Measurements from ENCODE around the gene HOXA10.
A peak's percentile ranks its signal among the peaks of the same experiment; 100 is the strongest.

HOXA10 gene

DNA sequence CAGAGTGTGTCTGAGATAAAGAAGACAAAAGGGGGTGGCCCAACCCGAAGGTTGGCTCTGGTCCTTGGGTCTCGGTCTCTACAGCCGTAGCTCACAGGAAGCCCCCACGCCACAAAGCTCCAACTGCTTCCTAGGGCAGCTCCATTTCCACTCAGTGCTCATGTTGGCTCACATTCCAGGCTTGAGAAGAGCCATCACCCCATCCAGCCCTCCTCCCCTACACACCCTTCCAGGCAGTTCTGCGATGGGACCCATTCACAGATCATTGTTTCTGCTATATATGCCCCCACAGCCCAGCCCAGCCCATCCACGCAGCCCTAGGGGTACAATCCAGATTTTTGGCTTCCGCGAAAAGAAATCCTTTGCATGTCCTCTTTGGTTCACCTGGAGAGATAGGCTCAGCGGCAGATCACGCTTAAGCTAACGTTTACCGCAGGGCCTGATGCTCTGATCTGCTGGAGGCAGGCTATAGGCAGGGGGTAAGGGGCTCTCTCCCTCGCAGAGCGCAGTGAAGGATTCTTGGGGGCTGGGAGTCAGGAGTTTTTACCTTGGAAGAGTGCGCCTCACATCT is 17.1 kb upstream of the HOXA10 start:
- no peak for DNase-seq
- TF ChIP-seq POLR2A (IDR thresholded peaks at IDR 0.05; ENCODE audit: low read length), result no peak
- TF ChIP-seq GATA1 (IDR thresholded peaks at IDR 0.05; ENCODE audit: low read depth, low read length), result no peak

DNA sequence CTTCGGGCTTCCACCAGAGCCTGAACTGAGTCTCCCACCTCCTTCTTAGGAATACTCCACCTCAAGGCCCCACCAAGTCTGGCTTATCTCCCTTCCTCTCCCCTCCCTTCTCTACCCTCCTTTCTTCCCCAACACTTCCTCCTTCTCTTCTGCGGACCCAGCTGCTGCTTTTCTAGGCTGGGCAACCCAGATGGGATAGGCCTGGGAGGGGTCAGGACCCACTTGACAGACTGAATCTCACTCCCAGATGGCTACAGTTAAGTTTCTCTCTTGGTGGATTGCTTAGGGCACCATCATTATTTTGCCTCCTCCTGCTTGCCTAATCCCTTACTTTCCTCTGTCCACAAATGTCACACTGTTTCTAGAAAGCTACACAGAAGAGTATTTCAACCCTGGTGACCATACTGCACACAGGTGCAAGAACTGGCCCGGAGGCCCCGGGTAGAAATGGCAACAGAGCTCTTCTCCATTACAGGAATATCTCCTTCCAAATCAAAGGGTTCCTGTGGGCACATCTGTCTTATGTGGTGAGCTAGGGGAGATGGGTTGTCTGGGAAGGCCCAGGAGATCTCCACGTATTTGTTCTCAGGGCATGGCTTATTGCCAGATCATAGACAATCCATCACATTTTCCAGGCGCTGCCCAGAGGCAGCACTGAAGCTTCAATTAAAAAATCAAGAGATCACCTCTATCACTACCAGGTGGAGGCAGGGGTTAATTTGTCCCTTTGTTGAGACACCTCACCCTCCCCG is 16.1 kb upstream of the HOXA10 start:
- TF ChIP-seq POLR2A (IDR thresholded peaks at IDR 0.05; ENCODE audit: low read length), result no peak
- no peak for TF ChIP-seq GATA1 (IDR thresholded peaks at IDR 0.05; ENCODE audit: low read depth, low read length)
- no peak for DNase-seq

DNA sequence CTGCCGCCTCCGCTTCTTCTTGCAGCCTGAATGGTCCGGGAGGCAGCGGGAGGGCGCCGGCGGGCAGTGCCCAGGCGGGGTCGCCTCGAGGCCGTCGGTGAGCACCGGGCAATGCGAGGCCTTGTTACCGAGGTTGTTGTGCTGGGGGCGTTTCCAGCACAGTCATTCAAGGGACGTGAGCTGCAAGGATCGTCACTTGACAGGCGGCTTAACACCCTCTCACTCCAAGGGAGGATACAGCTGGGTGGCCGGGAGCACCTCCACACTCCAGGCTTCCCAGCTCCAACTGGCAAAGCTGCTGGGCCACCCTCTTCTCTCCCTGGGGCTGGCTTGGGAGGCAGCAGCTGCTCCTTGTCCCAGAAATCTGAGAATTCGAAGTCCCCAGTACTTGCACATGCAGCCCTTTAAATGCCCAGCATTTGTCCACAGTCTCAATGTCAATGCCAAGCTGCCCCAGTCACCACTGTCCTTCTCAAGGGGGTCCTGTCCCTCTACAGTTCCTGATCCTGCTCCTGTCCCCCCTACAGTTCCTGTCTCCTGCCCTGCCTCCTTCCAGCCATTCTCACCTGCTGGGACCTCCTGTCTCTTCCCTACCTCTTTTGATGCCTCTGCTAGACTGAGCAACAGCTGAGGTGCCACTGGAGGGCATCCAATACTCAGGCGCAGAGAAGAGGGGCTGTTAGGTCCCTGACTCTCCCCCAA is 15.3 kb upstream of the HOXA10 start:
- DNase-seq, result no peak
- TF ChIP-seq GATA1 (IDR thresholded peaks at IDR 0.05; ENCODE audit: low read depth, low read length) (no peak), POLR2A (IDR thresholded peaks at IDR 0.05; ENCODE audit: low read length) (no peak)

DNA sequence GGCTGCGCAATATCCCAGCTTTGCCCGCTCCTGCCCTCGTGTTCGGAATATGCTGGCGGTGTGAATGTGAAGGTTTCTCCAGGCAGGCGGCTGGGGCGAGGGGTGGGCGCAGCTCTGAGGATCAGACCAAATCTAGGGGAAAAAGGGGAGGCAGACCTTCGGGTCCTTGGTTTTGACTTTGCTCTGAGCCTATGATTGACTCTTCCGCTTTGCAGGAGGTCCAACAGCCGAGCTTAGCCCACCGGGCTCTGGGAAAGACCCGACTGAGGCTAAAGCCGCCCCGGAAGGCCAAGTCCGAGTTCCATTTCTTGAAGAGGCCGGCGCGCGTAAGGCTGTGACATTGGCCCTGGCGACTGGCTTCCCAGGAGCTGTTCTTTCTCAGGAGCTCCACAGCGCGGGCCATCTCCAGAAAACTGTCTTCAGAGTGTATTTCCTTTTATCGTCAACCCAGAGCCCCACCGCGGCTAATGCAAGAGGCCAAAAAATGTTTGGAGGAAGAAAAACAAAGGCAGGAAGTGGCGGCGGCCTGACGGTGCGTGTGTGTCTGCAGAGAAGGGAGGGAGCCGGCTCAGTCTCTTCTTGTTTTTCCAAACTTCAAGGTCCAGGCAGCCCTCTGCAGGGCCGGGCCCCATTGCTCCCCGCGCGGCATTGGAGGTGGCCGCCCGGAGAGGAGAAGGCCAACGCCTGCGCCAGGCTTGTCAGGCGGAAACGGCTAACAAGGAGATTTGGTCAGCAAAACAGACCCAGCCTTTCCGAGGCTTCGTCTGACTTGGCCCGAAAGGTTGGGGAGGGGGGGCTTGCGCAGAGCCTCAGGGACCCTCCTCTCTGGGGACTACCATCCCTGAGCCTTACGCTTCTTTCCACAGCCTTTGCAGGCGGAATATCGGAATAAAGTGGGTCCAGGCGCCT is 14.5 kb upstream of the HOXA10 start:
- DNase-seq, result no peak
- no peak for TF ChIP-seq GATA1 (IDR thresholded peaks at IDR 0.05; ENCODE audit: low read depth, low read length)
- TF ChIP-seq POLR2A (IDR thresholded peaks at IDR 0.05; ENCODE audit: low read length), result no peak

DNA sequence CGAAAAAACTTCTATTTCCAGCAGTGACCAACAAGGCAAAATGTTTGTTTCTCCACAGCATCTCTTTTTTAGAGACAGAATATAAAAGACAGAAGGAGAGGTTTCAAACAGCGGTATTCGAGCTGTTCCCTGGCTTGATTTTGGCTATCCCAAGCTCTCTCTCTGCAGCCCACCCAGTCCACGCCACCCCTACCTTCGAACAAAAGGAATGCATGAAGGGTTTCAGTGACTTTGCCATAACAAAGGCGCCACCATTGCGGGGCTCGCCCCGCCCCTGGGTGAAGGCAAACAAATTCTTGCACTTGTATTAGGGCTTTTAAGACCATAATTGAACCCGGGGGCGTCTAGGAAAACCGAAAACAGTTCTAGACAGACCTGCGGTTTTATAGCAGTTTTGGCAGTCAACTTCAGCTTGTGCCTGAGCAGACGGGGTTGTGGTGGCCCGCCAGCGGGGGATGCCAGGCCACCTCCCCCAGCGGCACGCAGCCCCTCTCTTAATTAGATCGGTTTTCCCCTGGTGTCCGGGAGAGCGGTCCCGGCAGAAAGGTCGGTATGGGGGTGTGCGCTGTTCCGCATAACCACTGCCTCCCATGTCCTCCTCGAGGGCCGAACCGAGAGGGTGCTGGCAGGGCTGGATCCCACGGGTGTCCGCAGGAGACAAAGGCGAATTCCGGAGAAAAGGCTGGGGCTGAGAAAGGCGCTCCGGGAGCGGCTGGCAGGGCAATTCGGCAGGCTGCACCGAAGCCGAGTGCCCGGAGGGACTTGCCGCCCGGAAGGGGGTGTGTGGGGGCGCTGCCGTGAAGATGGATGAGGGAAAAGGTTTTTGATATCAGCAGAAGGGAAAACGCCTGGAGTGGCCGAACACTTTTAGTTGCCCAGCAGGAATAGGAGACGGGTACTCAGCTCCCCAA is 13.6 kb upstream of the HOXA10 start:
- TF ChIP-seq GATA1 (IDR thresholded peaks at IDR 0.05; ENCODE audit: low read depth, low read length) (no peak), POLR2A (IDR thresholded peaks at IDR 0.05; ENCODE audit: low read length) (no peak)
- DNase-seq, result no peak

DNA sequence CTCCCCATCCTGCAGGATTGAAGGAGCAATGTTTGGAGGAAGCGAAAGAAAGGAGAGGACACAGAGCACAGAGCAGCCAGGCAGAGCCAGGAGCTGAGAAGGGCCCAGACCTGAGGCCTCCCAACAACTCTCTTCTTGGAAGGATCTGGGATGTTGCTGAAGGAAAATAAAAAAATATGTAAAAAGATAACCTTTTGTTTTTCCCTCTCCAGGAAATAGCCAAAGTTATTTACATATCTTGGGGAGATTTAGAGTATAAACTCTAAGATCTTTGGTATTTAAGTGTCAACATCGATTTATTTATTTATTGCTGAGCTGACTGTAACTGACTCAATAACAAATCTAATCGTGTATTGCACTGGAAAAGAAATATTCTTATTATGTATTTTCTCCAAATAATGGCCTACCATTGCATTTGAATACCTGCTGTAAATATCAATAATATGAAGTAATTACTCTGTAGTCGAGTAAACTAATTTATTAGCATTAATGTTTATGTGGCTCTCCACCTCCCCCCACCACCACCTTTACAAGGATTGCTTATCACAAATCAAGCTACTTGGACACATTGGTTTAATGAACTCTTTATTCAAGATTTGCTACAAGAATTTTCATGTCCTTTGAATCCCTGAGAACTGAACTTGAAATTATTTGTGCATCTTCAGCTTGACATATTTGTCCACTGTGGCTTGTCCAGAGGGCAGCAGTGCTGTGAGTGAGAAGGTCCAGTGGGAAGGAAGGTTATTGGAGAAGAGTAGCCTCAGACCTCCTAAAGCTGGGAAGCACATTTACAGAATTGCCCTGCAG is 12.8 kb upstream of the HOXA10 start:
- no peak for TF ChIP-seq POLR2A (IDR thresholded peaks at IDR 0.05; ENCODE audit: low read length)
- TF ChIP-seq GATA1 (IDR thresholded peaks at IDR 0.05; ENCODE audit: low read depth, low read length), result no peak

DNA sequence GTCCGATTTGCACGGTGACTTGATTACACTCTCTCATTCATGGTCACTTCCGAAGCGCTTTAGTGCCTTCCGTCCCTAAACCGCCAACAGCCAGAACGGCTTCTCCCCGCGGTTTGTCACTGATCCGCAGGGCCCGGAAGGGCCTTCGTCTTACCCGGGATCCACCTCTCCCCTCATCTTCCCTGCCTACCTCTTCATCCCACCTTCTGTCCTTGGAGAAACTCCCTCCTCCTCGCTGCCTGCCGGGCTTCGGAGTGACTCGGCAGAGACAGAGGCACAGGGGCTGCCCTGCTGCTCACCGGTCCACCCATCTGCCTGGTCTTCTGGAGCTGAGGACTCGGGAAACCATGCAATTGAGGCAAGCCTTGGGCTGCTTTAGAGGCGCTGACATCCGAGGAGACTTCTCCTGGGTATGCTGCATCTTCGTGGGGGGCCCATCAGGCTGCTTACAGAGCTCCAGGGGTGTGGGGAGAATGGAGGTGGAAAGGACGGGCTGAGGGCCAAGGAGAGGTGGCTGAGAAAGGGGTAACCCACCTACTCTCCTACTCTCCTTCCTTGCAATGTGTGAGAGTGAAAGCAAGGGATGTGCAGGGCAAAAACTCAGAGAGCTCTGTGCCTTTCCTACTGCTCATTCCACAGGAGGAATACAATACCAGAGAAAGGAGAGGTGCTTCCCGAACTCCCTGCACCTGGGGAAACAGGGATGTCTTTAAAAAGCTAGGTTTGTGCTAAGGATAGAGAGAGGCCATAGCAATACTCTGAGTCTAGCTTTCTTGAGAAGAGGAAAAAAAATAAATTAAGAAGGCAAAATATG is 11.9 kb upstream of the HOXA10 start:
- no peak for TF ChIP-seq POLR2A (IDR thresholded peaks at IDR 0.05; ENCODE audit: low read length)
- TF ChIP-seq GATA1 (IDR thresholded peaks at IDR 0.05; ENCODE audit: low read depth, low read length), result no peak
- DNase-seq, result no peak

More for the DNA sequence above, 12.8 kb upstream of the HOXA10 start:
- DNase-seq, result no peak

DNA sequence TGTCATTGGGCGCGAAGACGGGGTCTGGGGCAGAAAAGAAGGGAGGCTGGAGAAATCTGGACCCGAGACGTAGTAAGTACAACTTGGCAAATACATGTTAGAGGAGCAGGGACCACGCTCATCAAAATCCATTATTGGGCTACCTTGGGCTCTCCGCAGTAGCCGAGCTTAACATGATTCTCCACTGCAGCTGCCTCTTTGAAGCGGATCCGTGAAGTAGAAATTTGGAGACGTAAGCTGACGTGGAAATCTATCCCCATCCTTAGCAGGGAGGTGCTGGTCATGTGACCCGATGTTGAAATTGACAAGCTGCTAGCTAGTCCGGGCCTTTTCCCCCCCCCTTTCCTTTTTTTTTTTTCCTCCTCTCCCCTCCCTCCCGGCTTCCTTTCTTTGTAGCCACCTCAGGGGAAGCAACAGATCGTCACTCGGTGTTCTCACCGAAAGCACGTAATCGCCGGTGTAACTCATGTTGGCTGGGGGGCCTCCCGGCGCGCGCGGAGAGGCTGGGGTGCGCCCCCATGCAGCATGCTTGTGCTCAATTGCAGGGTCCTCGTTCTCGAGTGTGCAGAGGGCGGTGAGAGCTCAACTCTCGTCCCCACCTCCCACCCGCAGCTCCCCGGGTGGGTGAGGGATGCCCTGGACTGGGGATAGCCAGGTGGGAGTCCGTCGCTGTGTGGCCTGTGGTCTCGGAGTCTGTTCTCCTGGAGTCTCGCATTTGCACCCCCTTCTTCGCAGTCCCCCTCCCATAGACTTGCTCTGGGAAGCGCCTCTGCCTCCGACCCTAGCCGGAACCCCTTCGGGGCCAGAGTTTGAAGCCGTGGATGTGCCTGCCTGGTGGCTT is 11.1 kb upstream of the HOXA10 start, which contains the start of gene HOXA11:
Gene HOXA11, minus strand, starts transcription at position 220 of the 841 bp plus-strand sequence. Its CDS starts 88 bp downstream, at position 132.
- TF ChIP-seq POLR2A (IDR thresholded peaks at IDR 0.05; ENCODE audit: low read length) (no peak), GATA1 (IDR thresholded peaks at IDR 0.05; ENCODE audit: low read depth, low read length) (no peak)
- DNase-seq, result peak in 1 of 2 experiments; percentile 16

DNA sequence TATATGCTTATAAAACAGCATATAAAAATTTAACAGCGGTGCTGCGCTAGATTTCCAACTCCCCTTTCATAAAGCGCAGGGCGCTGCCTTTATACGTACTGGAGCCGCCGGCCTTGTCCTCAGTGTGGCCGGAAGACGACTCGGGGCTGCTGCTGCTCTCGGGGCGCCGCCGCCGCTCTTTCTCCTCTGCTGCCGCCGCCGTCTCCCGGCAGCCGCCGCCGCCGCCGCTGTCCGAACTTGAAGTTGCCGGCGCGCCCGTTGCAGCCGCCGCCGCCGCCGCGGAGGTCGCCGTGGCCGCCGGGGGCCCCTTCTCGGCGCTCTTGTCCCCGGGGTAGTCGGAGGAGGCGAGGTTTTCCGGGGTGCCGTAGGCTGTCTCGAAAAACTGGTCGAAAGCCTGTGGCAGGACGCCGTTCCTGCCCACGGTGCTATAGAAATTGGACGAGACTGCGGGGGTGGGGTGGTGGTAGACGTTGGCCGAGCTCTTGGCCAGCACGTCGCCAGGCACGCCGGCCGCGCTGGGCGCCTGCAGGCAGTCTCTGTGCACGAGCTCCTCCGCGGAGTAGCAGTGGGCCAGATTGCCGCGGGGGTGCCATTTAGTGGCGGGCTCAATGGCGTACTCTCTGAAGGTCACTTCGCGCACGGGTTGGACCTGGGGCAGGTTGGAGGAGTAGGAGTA is 10.4 kb upstream of the HOXA10 start:
- TF ChIP-seq POLR2A (IDR thresholded peaks at IDR 0.05; ENCODE audit: low read length) (no peak), GATA1 (IDR thresholded peaks at IDR 0.05; ENCODE audit: low read depth, low read length) (no peak)
- DNase-seq, result peak; percentile 16 to 30
